ENCODE measurements around the gene AGMO.
"Not testable (repeated sequence)": the region's sequence is repeated elsewhere in the genome, so short reads cannot be mapped to it uniquely, and the experiment has no call there.

The AGMO gene

GRCh38 chr7:15558756-15559155 lies 3.1 kb downstream of the AGMO start:
- DNase-seq: no peak

GRCh38 chr7:15557686-15558085 lies 4.1 kb downstream of the AGMO start:
- DNase-seq: no peak

- DNase-seq: no peak
Observed at GRCh38 chr7:15557186-15557585, 4.6 kb downstream of the AGMO start.

GRCh38 chr7:15556339-15557105 lies 5.3 kb downstream of the AGMO start:
- DNase-seq: no peak

GRCh38 chr7:15555381-15555859 lies 6.4 kb downstream of the AGMO start:
- DNase-seq: no peak

GRCh38 chr7:15554744-15555143 lies 7.1 kb downstream of the AGMO start:
- DNase-seq: no peak

GRCh38 chr7:15554081-15554480 lies 7.7 kb downstream of the AGMO start:
- no peak for DNase-seq

- not testable (repeated sequence) for DNase-seq
Observed at GRCh38 chr7:15547320-15547719, 14.5 kb downstream of the AGMO start.

GRCh38 chr7:15546272-15546792 lies 15.5 kb downstream of the AGMO start:
- DNase-seq: no peak

GRCh38 chr7:15544050-15544449 lies 17.8 kb downstream of the AGMO start:
- no peak for DNase-seq

GRCh38 chr7:15543256-15543655 lies 18.6 kb downstream of the AGMO start:
- no peak for DNase-seq

GRCh38 chr7:15527648-15528047 lies 34.2 kb downstream of the AGMO start:
- no peak for DNase-seq

GRCh38 chr7:15525652-15526263 lies 36.1 kb downstream of the AGMO start:
- no peak for DNase-seq

GRCh38 chr7:15524077-15524476 lies 37.7 kb downstream of the AGMO start:
- no peak for DNase-seq

- DNase-seq: not testable (repeated sequence)
Observed at GRCh38 chr7:15517865-15518264, 44.0 kb downstream of the AGMO start.

- no peak for DNase-seq
Observed at GRCh38 chr7:15515252-15515651, 46.6 kb downstream of the AGMO start.

GRCh38 chr7:15508258-15508657 lies 53.6 kb downstream of the AGMO start:
- DNase-seq: no peak

GRCh38 chr7:15507708-15508107 lies 54.1 kb downstream of the AGMO start:
- DNase-seq: no peak

- DNase-seq: no peak
Observed at GRCh38 chr7:15507171-15507570, 54.6 kb downstream of the AGMO start.

- DNase-seq: no peak
Observed at GRCh38 chr7:15505761-15506160, 56.1 kb downstream of the AGMO start.

- no peak for DNase-seq
Observed at GRCh38 chr7:15504351-15504750, 57.5 kb downstream of the AGMO start.

GRCh38 chr7:15503603-15504290 lies 58.1 kb downstream of the AGMO start:
- no peak for DNase-seq

GRCh38 chr7:15498465-15498864 lies 63.4 kb downstream of the AGMO start:
- DNase-seq: no peak

GRCh38 chr7:15495170-15495569 lies 66.6 kb downstream of the AGMO start:
- DNase-seq: no peak

Data from activated gamma-delta T cell treated with Interleukin-2 at 50 U/mL for 16 hours (primary cell).